ENCODE data around the gene FGD6. TPM values are rescaled to one million over a fixed set of nuclear protein-coding genes. Genes with fewer than 3 reads are reported as not detected.
A peak's percentile ranks its signal among the peaks of the same experiment; 100 is the strongest.

The FGD6 gene
- polyA plus RNA-seq, 10 donors = 2.7 to 7.1 (median 4.4) TPM

DNA sequence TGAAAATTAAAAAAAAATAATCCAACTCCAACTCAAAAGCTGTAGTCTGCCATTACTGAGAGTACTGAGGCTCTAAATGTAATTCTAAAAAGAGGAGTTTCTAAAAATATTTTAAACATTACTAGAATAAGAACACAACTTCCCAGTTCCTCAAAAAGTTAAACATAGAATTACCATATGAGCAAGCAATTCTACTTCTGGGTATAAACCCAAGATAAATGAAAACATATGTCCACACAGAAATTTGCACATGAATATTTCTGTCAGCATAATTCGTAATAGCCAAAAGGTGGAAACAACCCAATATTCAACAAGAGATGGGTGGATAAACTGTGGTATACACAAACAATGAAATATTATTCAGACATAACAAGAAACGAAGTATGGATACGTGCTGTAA, 128.9 kb downstream of the FGD6 start:
- peak in 1 of 3 donors; percentile 18 for DNase-seq

DNA sequence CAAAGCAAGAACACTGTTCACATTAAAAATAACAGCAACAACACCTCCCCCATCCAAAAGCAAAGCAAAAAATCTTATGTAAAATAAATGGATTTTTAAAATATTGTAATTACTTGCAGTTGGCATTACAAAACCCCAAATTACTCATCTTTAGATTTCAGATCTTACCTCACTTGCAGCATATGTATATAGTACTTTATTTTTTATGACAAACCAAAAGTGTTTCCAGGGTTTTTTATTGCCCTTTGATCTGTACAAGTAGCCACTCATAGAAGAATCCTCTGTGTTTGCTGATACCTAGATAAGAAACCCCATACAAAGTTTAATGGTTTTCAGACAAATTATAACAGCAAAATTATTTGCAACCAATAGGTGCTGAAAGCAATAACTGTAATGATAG, 131.7 kb downstream of the FGD6 start:
- DNase-seq = no peak

DNA sequence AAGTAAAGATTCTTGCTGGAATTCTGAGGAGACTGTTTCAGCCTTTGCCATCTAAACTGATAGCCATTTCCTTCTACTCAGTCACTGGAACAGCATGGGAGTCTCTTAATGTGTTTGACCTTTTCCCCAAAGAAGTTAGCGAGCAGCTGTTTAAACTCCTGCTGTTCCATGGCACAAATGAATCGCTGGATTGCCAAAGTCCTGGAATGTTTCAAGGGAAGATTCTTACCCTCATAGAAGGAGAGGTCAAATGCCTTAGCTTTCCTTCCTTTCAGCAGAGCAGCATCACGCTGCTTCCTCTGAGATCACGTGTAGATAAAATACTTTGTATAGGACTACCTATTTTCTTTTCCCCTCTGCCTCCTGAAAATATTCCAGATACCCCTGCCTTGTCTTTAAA, 133.3 kb downstream of the FGD6 start:
- DNase-seq = peak; percentile 29 to 40 (median 39)

DNA sequence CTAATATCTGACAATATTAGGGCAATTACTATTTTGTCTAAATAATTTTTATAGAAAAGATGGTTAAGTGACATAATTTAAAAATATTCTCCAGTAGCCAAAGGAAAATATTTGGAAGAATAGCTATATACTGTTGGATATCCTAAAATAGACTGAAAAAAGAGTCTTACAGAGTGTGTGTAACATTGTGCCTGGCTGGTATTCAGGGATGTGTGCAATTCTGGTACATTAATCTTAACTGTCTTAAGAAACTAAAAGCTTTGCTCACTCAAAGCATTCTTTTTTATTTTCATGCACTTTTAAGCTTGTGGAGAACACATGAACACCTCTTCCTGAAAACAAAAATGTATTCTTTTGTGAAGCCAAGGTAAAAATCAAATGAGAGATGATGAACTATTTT, 133.8 kb downstream of the FGD6 start:
- no peak for DNase-seq

DNA sequence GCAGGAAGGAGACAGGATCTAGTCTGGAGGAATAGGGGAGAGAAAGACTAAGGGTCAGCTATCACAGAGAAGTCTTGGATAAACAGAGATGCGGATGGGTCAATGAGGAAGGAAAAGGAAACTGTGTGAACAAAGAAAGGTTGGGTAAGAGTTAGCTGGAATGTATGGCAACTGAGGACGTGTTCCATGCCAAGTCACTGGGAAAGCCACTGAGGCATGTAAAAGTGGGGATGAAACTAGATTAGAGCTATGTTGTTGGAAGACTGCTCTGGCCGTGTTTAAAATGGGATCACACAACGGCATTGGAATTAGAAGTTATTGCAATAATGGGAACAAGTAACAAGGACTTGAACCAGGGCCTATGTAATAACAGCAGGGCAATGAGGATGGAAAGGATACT, 139.9 kb downstream of the FGD6 start:
- DNase-seq = no peak

DNA sequence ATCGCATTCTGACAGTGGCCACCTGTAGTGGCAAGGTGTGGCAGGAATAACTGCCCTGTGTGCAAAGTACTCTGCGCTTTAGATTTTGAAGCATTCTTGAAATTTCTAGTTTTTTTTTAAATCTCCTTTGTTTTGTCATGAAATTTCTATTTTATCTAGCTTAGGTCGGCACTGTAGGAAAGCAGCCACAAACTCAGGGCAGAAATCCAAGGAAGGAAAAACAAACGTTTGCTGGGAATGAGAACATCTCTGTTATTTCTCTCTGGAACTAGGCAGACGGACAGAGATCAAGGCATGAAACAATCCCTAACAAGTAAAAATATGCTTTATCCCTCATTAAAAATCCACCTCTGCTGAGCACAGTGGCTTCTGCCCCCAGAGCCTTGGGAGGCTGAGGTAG, 142.5 kb downstream of the FGD6 start:
- peak; percentile 12 to 32 (median 27) for DNase-seq

DNA sequence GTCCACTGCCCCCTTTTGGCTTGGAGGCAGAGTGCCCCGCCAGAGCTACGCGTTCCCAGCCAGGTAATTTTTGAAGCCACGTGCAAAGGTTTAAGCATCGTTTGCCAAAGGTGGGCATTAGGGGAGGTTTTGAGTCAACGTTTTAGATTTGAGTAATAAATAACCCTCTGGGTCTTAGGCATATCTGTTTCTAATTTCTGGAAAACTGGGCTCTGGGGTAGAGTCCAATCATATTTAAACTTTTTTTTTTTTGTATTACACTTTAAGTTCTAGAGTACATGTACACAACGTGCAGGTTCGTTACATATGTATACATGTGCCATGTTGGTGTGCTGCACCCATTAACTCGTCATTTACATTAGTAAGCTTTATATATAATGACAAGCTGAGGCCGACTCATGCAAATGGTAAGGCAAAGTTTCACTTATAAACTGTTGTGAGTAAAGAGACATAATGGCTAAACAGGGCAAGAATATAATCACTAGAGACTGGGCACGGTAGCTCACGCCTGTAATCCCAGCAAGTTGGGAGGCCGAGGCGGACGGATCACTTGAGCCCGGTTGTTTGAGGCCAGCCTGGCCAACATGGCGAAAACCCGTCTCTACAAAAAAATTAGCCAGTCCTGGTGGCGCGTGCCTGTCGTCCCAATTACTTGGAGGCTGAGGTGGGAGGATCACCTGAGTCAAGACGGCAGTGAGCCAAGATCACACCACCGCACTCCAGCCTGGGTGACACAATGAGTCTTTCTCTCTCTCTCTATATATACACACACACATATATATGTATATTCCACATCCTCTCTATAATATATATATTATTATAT, 143.4 kb downstream of the FGD6 start:
- DNase-seq = no peak

DNA sequence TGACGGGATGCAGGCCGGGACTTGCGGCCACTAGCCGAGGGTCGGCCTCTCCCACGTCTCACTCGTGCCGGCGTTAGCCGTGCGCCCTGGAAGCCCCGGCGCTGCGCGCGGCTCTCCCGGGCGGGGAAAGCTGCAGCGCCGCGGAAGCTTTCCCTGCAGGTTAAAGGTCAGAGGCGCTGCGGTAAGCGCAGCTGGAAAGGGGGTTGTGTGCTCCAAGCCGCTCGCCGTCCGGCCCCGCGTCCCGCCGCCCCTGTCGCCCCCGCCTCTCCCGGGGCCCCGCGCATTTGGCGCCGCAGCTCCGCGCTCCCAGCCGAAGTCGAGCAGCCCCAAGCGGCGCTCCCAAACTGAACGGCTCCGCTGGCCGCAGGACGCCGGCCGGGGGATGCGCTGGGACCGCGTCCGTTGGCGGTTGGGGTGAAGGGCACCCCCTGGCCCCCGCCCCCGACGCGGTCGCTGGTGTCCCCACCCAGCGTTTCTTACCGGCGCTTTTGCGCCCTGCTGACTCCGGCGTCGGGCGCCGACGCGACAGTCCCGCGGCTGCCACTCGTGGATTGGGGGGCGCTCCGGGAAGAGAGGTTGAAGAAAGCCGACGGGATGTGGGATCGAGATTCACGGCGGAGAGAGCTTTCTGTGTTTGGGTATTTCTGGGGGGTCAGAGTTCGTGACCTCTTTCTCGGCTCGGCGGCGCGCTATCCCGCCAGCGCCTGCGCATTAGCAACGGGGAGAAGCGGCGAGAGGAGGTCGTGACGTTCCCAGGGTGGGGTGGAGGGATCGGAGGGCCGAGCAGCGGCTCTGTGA, 144.2 kb downstream of the FGD6 start, which contains the start of gene NR2C1:
Gene NR2C1 (minus strand): TSS at position 719 of the 798 bp plus-strand sequence. CDS start 6,234 bp downstream, outside the sequence.
- DNase-seq = peak; percentile 92 to 97 (median 94)

DNA sequence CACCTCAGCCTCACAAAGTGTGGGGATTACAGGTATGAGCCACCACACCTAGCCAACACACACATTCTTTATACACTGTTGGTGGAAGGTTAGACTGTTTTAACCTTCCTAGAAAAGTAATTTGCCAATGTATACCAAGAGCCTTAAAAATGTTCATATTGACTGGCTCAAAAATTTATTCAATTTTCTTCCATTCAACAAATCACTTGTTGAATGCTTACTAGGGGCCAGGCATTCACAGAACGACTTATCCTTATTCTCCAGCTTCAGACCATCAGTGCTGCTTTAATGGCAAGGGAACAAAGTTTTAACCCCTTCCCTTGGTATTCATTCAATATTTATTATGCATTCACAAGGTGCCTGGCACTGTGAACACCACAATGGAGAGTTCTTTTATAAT, 146.9 kb downstream of the FGD6 start:
- DNase-seq = no peak

DNA sequence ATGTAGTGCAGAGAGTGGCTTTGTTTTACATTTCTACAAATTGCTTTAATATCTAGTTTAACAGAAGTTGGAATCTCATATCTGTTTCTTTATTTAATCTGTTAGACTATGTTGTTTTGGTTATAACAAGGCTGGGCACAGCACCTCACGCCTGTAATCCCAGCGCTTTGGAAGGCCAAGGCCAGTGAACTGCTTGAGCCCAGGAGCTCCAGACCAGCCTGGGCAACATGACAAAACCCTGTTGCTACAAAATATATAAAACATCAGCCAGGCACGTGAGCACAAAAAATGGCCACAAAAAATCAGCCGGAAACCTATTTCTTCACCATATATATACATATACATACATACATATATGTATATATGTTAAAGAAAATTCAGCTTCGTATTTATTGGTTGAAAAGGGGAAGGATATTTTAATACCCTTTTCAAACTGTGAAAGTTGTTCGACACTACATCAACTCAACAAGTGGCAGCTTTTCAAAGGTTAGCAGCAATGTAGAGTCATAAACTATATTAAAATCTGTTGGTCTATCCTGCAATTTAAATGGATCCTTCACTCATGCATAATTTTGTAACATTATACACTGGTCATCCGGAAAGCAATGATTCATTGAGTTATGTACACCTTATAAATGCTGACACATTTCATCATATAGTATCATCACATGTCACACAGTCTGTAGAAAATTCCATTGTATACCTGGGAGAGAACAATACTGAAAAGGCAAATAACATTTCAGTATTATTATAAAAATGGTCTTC, 151.0 kb downstream of the FGD6 start:
- DNase-seq = no peak

DNA sequence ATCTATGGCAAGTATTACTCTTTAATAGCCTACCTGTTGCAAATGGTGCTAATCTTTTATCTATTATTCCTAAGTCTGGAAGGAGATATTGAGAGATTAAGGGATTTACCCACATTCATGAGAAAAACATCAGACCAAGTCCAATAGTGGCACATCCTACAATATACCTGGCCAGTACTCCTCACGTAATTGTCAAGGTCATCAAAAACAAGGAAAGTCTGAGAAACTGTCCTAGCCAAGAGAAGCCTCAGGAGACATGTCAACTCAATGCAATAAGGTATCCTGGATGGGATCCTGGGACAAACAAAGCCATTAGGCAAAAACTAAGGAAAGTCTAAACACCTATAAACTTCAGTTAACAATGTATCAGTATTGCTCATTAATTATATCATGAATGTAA, 156.3 kb downstream of the FGD6 start:
- DNase-seq = no peak

DNA sequence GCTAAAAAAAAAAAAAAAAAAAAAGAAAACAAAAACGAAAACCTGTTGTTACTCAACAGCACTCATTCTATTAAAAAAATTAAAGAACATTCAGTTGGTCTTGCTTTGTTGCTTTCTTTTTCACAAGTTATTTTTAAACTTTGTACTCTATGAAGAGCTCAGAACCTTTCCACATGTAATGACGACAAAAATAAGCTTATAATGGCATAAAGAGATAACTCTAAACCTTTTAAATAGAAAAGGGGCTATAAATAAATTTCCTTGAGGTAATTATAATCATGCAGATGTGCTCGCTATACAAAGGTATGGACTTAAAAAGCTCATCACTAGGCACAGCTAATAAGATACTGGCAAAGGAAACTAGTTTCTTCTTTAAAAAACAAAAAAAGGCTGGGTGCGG, 157.3 kb downstream of the FGD6 start:
- DNase-seq = no peak

DNA sequence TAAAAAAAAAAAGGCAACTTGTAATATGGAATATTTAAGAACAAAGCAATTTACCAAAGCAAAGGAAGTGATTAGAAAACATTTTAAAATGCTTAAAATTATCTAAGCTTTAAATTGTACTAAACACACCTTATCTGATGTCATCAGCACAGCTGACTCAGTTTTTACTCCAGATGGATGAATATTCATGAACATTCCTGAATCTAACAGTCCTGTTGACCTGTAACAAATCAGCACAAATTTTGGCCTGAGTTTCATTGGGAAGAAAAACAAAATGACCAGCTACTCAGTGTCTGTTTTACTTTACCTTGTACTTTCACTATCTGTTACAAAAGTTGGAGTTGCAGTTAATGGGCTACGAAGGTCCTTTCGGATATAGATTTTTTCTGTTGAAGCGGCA, 159.8 kb downstream of the FGD6 start:
- no peak for DNase-seq

DNA sequence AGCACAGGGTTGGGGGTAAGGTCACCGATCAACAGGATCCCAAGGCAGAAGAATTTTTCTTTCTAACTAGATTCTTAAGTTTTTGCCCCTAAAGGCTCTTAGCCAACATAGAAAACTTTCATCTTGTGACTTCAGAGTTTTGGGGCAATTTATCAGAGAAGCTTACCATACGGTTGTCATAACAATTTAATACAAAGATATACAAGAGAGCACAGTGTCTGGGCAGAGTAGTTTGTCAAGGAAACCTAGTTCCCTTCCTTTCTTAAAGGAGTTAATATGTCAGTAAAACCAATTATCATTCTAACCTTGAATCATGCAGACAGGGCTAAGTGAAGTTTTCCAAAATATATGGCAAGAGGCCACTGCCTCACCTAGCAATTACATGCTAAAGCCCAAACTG, 162.2 kb downstream of the FGD6 start:
- DNase-seq = no peak

DNA sequence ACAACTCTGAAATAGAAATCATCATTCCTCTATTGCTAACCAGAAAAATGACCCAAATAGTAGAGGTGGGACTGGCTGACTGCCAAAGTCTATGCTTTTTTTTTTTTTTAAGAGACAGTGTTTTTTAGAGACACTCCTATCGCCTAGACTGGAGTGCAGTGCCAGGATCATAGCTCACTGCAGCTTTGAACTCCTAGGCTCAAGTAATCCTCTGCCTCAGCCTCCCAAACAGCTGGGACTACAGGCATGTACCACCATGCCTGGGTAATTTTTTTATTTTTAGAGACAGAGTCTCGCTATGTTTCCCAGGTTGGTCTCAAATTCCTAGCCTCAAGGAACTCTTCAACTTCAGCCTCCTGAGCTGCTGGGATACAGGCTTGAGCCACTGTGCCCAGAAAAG, 163.1 kb downstream of the FGD6 start:
- DNase-seq = no peak

DNA sequence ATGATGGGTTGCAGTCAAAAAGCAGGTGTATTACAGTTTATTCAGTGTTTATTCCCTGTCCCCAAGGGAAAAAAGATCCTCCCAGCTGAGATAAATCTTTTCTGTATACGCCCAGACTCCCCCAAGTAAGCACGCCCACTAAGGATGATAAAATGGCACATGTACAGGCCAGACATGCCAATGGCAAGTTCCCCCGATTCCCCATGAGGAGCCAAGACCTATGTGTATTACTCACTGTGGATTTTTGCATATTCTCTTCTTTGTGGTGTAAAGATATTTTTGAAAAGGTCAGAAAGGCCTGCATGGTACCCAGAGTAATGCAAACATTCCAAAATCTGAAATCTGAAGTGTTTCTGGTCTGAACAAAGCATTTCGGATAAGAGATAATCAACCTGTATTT, 166.0 kb downstream of the FGD6 start:
- DNase-seq = no peak

DNA sequence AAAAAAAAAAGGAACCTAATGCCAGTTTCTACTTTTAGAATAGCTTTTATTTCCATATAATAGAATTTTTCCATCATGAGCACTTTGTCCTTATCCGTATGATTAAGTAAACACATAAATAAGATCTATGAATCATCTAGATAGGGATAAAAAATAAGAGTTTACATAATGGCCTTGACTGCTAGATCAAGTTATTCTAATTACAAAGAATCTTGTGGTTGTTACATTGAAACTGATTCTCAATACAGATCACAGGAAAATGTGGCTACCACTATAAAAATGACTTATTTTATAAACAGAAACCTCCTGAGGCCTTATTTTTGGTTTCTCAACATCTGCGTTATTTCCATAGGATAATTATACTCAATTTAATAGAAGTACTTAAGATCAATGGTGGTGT, 179.4 kb downstream of the FGD6 start:
- no peak for DNase-seq

DNA sequence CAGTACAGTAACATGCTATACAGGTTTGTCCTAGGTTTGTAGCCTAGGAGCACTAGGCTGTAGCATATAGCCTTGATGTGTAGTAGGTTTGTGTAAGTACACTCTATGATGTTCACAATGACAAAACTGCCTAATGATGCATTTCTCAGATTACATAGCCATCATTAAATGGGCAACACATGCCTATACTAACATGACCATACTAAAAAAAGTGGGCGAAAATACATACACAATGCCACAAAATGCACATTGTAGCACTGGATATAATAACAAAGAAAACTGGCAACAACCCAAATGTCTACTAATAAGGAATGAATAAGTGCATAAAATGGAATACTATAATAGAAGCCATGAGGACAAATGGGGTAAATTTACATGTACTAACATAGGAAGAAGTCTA, 182.5 kb downstream of the FGD6 start:
- no peak for DNase-seq

All from muscle of back (tissue), 11 donors.